IMR-90 (cell line): ENCODE measurements around the gene PIK3CG. TPM values are rescaled to one million over a fixed set of nuclear protein-coding genes. Genes with fewer than 3 reads are reported as not detected.

Source experiments
- ATAC-seq: fragments of 200-7000 bp; cut with Tn5 transposase; 2 replicates; pipeline ENCODE4 v1.9.1; 2020; ENCODE audit warnings: low read depth, mild to moderate bottlenecking, moderate library complexity
- BruUV-seq: library from RNA; stranded (reverse); fragments of 400-500 nt; replicated peaks from 2 replicates; lab custom pipeline; 2021; lab: Mats Ljungman, UMichigan
- CTCF ChIA-PET: fragments of 300-600 bp; formaldehyde crosslinking; extraction: SDS; loops from one replicate; lab custom pipeline; 2021; ENCODE audit warnings: antibody characterized with exemption; lab: Yijun Ruan, JAX
- POLR2A ChIA-PET: fragments of 300-600 bp; sonication (Branson Sonifier 250); formaldehyde crosslinking; loops from one replicate; lab custom pipeline; 2022; ENCODE audit warnings: antibody characterized with exemption; ENCODE audit not compliant: unreplicated experiment; lab: Charles Lee
- DNase-seq: peaks from one replicate; pipeline ENCODE4 v3.0.0; 2013
- H2AFZ ChIP-seq: replicated peaks from 2 replicates; pipeline ENCODE3; 2013; ENCODE audit warnings: low read length, mild to moderate bottlenecking; ENCODE audit not compliant: poor library complexity
- H2AK5ac ChIP-seq: 2 replicates; pipeline ENCODE4 v1.6.1; 2013; ENCODE audit warnings: low read depth, low read length, inconsistent platforms
- H2AK9ac ChIP-seq: replicated peaks from 2 replicates; pipeline ENCODE3; 2013; ENCODE audit warnings: mild to moderate bottlenecking, low read depth, low read length, moderate library complexity; ENCODE audit not compliant: poor library complexity
- H2BK120ac ChIP-seq: 2 replicates; pipeline ENCODE4 v1.6.1; 2013; ENCODE audit warnings: low read depth, low read length, inconsistent platforms
- H2BK15ac ChIP-seq: 3 replicates; pipeline ENCODE4 v1.6.1; 2013; ENCODE audit warnings: low read depth, low read length, inconsistent platforms
- H2BK20ac ChIP-seq: 2 replicates; pipeline ENCODE4 v1.6.1; 2013; ENCODE audit warnings: low read depth, mild to moderate bottlenecking, inconsistent platforms, low read length, moderate library complexity
- H2BK5ac ChIP-seq: 2 replicates; pipeline ENCODE4 v1.6.1; 2013; ENCODE audit warnings: mild to moderate bottlenecking, low read depth, low read length, inconsistent platforms; ENCODE audit not compliant: poor library complexity, severe bottlenecking
- H3K14ac ChIP-seq: replicated peaks from 2 replicates; pipeline ENCODE4 v1.6.1; 2013; ENCODE audit warnings: low read depth, low read length, inconsistent platforms
- H3K18ac ChIP-seq: 2 replicates; pipeline ENCODE4 v1.6.1; 2013; ENCODE audit warnings: low read depth, low read length, control low read depth
- H3K23ac ChIP-seq: 2 replicates; pipeline ENCODE4 v1.6.1; 2013; ENCODE audit warnings: low read depth, low read length, inconsistent platforms
- H3K27ac ChIP-seq: 2 replicates; pipeline ENCODE4 v1.5.1; 2013; ENCODE audit warnings: mild to moderate bottlenecking, control low read depth, low read length; ENCODE audit not compliant: insufficient read depth
- H3K27me3 ChIP-seq: 2 replicates; pipeline ENCODE4 v1.6.1; 2013; ENCODE audit warnings: low read length; ENCODE audit not compliant: control insufficient read depth, insufficient read depth
- H3K36me3 ChIP-seq: 2 replicates; pipeline ENCODE4 v1.6.1; 2013; ENCODE audit warnings: low read length, mixed read lengths; ENCODE audit not compliant: control insufficient read depth, insufficient read depth
- H3K4ac ChIP-seq: 2 replicates; pipeline ENCODE4 v1.6.1; 2013; ENCODE audit warnings: low read depth, low read length, inconsistent platforms
- H3K4me1 ChIP-seq: 2 replicates; pipeline ENCODE4 v1.6.1; 2013; ENCODE audit warnings: low read length, mixed read lengths; ENCODE audit not compliant: control insufficient read depth, insufficient read depth
- H3K4me2 ChIP-seq: 2 replicates; pipeline ENCODE4 v1.6.1; 2013; ENCODE audit warnings: low read depth, mild to moderate bottlenecking, control low read depth, low read length, moderate library complexity
- H3K4me3 ChIP-seq: 2 replicates; pipeline ENCODE4 v1.5.1; 2013; ENCODE audit warnings: low read depth, mild to moderate bottlenecking, control low read depth, low read length, moderate library complexity; ENCODE audit not compliant: insufficient read depth
- H3K56ac ChIP-seq: 2 replicates; pipeline ENCODE4 v1.6.1; 2013; ENCODE audit warnings: low read length, inconsistent platforms; ENCODE audit not compliant: insufficient read depth; ENCODE audit errors: extremely low read depth
- H3K79me1 ChIP-seq, 2 experiments: 2 replicates each; pipeline ENCODE4 v1.6.1; 2013; ENCODE audit warnings: low read length in 2 of 2, inconsistent platforms in 1 of 2, low read depth in 1 of 2
- H3K9ac ChIP-seq: 2 replicates; pipeline ENCODE4 v1.6.1; 2013; ENCODE audit warnings: low read depth, low read length, control low read depth
- H3K9me1 ChIP-seq: 2 replicates; pipeline ENCODE4 v1.6.1; 2013; ENCODE audit warnings: low read length, inconsistent platforms; ENCODE audit not compliant: insufficient read depth
- H3K9me3 ChIP-seq: 2 replicates; pipeline ENCODE4 v1.6.1; 2013; ENCODE audit warnings: low read length; ENCODE audit not compliant: control insufficient read depth, insufficient read depth
- H4K20me1 ChIP-seq: 2 replicates; pipeline ENCODE4 v1.6.1; 2013; ENCODE audit warnings: low read length, inconsistent platforms; ENCODE audit not compliant: insufficient read depth
- H4K5ac ChIP-seq: 2 replicates; pipeline ENCODE4 v1.6.1; 2013; ENCODE audit warnings: mild to moderate bottlenecking, low read depth, low read length, control low read depth
- H4K8ac ChIP-seq, 2 experiments: 2 replicates each; pipeline ENCODE4 v1.6.1; 2013; ENCODE audit warnings: low read depth in 2 of 2, low read length in 2 of 2, control low read depth in 1 of 2, inconsistent platforms in 1 of 2
- H4K91ac ChIP-seq: 2 replicates; pipeline ENCODE4 v1.6.1; 2013; ENCODE audit warnings: low read depth, low read length, inconsistent platforms; ENCODE audit not compliant: insufficient read depth
- BHLHE40 ChIP-seq: fragments of 150-350 bp; IDR thresholded peaks from 2 replicates; pipeline ENCODE4 v1.6.1; 2016; ENCODE audit warnings: mild to moderate bottlenecking, low read depth, low read length
- CEBPB ChIP-seq: IDR thresholded peaks from 2 replicates; pipeline ENCODE4 v1.6.1; 2012; ENCODE audit warnings: low read depth, low read length, improper control_type of control experiment
- CHD1 ChIP-seq: IDR thresholded peaks from 2 replicates; pipeline ENCODE4 v1.6.1; 2012; ENCODE audit warnings: low read depth, low read length, improper control_type of control experiment
- MAFK ChIP-seq: IDR thresholded peaks from 2 replicates; pipeline ENCODE4 v1.6.1; 2012; ENCODE audit warnings: low read depth, low read length, improper control_type of control experiment
- MAZ ChIP-seq: IDR thresholded peaks from 2 replicates; pipeline ENCODE4 v1.6.1; 2012; ENCODE audit warnings: low read depth, mild to moderate bottlenecking, low read length, improper control_type of control experiment, moderate library complexity, borderline replicate concordance
- NFE2L2 ChIP-seq: fragments of 150-350 bp; IDR thresholded peaks from 2 replicates; pipeline ENCODE4 v1.6.1; 2016; ENCODE audit warnings: low read depth, mild to moderate bottlenecking, low read length
- RCOR1 ChIP-seq: IDR thresholded peaks from 2 replicates; pipeline ENCODE4 v1.6.1; 2012; ENCODE audit warnings: mild to moderate bottlenecking, low read length, improper control_type of control experiment; ENCODE audit not compliant: insufficient replicate concordance
- RFX5 ChIP-seq: IDR thresholded peaks from 2 replicates; pipeline ENCODE4 v1.8.0; 2012; ENCODE audit warnings: low read depth, mild to moderate bottlenecking, low read length, moderate library complexity
- SMC3 ChIP-seq: fragments of 150-350 bp; IDR thresholded peaks from 2 replicates; pipeline ENCODE4 v1.6.1; 2016; ENCODE audit warnings: low read depth, mild to moderate bottlenecking, antibody characterized with exemption, low read length, moderate library complexity
- WGBS, 2 experiments: methylation state at CpG; one replicate each; pipeline versions ENCODE4 v1.1.5 to v1.1.7; 2013; ENCODE audit warnings: missing lambda C conversion rate in 2 of 2; ENCODE audit not compliant: insufficient read length in 1 of 2; ENCODE audit errors: extremely low coverage in 2 of 2; 5-methylcytosine and 5-hydroxymethylcytosine counted together
- dilution Hi-C: fragments of 300-500 bp; cut with HindIII; formaldehyde crosslinking; loops from one replicate; pipeline ENCODE4 v1.14.3; 2018; ENCODE audit warnings: low sequenced_read_pairs; ENCODE audit not compliant: unreplicated experiment
- in situ Hi-C: fragments of 300-500 bp; cut with MboI; formaldehyde crosslinking; loops from 3 replicates; pipeline ENCODE4 v1.14.3; 2019; ENCODE audit warnings: low sequenced_read_pairs, inconsistent platforms, mixed read lengths
- intact Hi-C: fragments of 100-400 bp; cut with micrococcal nuclease; formaldehyde crosslinking; loops from 2 replicates; pipeline ENCODE4 v1.10.0; 2022
- polyA plus RNA-seq, 3 experiments: library from polyadenylated mRNA; depleted of rRNA; stranded (reverse); fragments of >200 nt; gene quantifications; 2 replicates each; pipeline ENCODE4 v1.2.3, GENCODE V29; 2012; ENCODE audit warnings: low replicate concordance in 1 of 3
- total RNA-seq: library from RNA; depleted of rRNA; stranded (reverse); fragments of >200 nt; gene quantifications from 2 replicates; pipeline ENCODE4 v1.2.3, GENCODE V29; 2012
- TF ChIP-seq, protein P1 (sequence below): conservative IDR thresholded peaks from 2 replicates; pipeline ENCODE4 v1.5.1; 2012; ENCODE audit warnings: mild to moderate bottlenecking, low read depth, low read length, improper control_type of control experiment

Gene PIK3CG
- total and polyA plus RNA-seq, 2 of the 4 experiments (the other 2 are of a cell fraction) = under 0.01 TPM; not detected in 1

DNA sequence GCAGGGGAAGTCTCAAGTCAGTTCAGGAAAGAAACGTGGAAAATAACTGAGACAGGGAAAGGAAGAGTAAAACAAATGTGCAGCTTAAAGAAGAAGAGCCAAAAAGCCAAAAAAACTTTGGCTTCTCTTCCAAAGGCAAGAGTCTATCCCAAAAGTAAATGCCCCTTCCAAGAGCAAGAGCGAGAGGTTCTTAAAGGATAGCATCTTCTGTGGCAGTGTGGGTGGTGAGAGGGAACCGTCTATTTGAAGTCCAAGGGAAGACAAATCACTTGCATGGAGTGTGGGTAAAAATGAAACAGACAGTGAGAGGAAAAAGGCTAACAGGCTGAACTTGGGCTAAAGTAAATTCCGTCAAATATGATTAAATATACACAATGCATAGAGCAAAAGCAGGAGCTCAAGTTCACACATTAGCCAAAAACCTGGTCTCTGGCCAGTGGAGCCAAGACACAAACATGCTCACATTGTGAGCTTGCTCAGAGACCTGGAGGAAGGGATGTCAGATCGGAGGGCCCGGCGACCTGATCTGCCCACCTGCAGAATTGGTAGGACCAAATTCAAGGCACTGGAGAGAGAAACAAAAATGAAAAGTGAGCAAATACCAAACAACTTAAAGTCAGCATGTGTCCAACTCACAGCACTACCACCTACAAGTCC lies 87.0 kb downstream of the PIK3CG start:
- Histone ChIP-seq H4K5ac (no peak overlapping the region), H3K23ac (no peak overlapping the region), H2BK20ac (no peak overlapping the region), H2AK5ac (no peak overlapping the region), H3K4me1 (peaks cover 2% of the 10 kb centered on the region; the same call in 1 of the 2 replicates), H2BK5ac (no peak overlapping the region), H3K4me3 (no peak overlapping the region), H3K36me3 (no peaks in the 10 kb centered on the region), H3K9me3 (no peaks in the 10 kb centered on the region), H3K18ac (no peak overlapping the region), H2BK120ac (no peak overlapping the region), H2BK15ac (no peak overlapping the region), H3K56ac (no peak overlapping the region), H3K9ac (no peak overlapping the region), H3K27ac (no peak overlapping the region), H4K20me1 (no peaks in the 10 kb centered on the region), H2AFZ (no peak overlapping the region), H4K8ac (no peak overlapping the region), H3K4ac (no peak overlapping the region), H3K14ac (no peak overlapping the region), H3K4me2 (no peak overlapping the region), H2AK9ac (no peak overlapping the region), H3K79me1 (no peaks in the 10 kb centered on the region), H3K27me3 (peaks cover 10% of the 10 kb centered on the region), H4K91ac (no peak overlapping the region), H3K9me1 (no peaks in the 10 kb centered on the region)
- no TSS peak for BruUV-seq
- in situ Hi-C loops = no loop called here
- TF ChIP-seq CEBPB (no peak), SMC3 (no peak), CHD1 (no peak), RCOR1 (no peak), NFE2L2 (no peak), RFX5 (no peak), BHLHE40 (no peak), MAFK (no peak), MAZ (no peak)
- TF ChIP-seq, protein P1, sequence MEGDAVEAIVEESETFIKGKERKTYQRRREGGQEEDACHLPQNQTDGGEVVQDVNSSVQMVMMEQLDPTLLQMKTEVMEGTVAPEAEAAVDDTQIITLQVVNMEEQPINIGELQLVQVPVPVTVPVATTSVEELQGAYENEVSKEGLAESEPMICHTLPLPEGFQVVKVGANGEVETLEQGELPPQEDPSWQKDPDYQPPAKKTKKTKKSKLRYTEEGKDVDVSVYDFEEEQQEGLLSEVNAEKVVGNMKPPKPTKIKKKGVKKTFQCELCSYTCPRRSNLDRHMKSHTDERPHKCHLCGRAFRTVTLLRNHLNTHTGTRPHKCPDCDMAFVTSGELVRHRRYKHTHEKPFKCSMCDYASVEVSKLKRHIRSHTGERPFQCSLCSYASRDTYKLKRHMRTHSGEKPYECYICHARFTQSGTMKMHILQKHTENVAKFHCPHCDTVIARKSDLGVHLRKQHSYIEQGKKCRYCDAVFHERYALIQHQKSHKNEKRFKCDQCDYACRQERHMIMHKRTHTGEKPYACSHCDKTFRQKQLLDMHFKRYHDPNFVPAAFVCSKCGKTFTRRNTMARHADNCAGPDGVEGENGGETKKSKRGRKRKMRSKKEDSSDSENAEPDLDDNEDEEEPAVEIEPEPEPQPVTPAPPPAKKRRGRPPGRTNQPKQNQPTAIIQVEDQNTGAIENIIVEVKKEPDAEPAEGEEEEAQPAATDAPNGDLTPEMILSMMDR = no peak
- ATAC-seq (no peak), DNase-seq (no peak)
- POLR2A ChIA-PET = interaction anchor here (0.6 kb wide), 1 partner anchor 214 kb away, joined by 6 read pairs; no protein-coding TSS in a partner anchor
- dilution Hi-C loops = no loop called here
- 30% methylated on average over 2 of the region's 7 CpGs; no CpG with 5 or more reads in 1 of the 2 experiments for WGBS, 2 experiments
- intact Hi-C loops = loop anchor here (5.0 kb wide), 1 partner anchor 95 kb away; no protein-coding TSS in a partner anchor
- CTCF ChIA-PET = interaction anchor here (0.6 kb wide), 1 partner anchor 155 kb away, joined by 3 read pairs; no protein-coding TSS in a partner anchor
